AG10803 (cell line): ENCODE measurements around the gene DCLK3.

Source experiments
- DNase-seq: peaks from one replicate; pipeline ENCODE4 v3.0.0; 2010; ENCODE audit warnings: low read depth
- H3K4me3 ChIP-seq: 2 replicates; pipeline ENCODE4 v1.5.1; 2011; ENCODE audit warnings: mild to moderate bottlenecking, low read length, control low read depth
- TF ChIP-seq, protein P1 (sequence below): conservative IDR thresholded peaks from 2 replicates; pipeline ENCODE4 v1.5.1; 2011; ENCODE audit warnings: mild to moderate bottlenecking, low read length, control low read depth, inconsistent platforms

The DCLK3 gene

DNA sequence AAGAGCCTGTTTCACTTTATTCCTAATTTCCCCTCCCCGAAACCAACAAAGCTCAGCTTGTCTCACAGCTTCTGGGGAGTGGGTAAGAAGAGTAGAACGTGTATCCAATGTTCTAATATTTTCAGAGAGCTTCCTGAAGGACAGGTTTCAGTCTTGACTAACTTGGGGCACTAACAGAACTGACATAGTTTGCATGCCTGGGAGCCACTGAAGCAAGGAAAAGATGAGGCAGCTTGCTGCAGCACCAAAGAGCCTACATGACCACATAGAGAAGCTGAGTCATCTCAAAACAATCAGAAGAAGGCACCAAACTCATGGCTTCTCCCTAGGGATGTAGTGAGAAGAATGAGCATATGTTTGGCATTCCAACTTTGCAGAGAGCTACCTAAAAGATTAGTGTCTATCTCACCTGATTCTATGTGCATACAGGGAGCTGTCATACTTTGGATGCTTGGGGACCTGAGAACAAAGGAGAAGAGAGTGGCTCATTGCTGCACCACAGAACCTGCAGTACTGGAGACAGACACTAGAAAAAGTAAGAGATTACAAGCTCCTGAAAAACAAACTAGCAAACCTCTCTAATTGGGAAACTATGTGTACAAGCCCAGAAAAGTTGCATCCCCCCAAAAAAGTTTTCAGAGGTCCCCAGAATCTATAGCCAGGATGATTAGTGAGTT is 86.9 kb downstream of the DCLK3 start:
- TF ChIP-seq, protein P1, sequence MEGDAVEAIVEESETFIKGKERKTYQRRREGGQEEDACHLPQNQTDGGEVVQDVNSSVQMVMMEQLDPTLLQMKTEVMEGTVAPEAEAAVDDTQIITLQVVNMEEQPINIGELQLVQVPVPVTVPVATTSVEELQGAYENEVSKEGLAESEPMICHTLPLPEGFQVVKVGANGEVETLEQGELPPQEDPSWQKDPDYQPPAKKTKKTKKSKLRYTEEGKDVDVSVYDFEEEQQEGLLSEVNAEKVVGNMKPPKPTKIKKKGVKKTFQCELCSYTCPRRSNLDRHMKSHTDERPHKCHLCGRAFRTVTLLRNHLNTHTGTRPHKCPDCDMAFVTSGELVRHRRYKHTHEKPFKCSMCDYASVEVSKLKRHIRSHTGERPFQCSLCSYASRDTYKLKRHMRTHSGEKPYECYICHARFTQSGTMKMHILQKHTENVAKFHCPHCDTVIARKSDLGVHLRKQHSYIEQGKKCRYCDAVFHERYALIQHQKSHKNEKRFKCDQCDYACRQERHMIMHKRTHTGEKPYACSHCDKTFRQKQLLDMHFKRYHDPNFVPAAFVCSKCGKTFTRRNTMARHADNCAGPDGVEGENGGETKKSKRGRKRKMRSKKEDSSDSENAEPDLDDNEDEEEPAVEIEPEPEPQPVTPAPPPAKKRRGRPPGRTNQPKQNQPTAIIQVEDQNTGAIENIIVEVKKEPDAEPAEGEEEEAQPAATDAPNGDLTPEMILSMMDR, result peak; percentile 34
- peak overlapping the region; percentile 22; the same call in 1 of the 2 replicates for H3K4me3 ChIP-seq
- DNase-seq, result peak; percentile 98

DNA sequence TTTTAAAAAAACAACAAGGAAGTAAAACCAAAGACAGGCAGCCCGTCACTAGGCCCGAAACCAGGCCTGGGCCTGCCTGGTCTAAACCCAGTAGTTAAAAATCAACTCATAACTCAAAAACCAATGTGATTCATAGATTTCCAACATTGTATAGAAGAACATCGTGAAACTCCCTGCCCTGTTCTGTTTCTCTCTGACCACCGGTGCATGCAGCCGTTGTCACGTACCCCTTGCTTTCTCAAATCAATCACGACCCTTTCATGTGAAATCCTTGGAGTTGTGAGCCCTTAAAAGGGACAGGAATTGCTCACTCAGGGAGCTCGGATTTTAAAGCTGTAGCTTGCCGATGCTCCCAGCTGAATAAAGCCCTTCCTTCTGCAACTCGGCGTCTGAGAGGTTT is 89.5 kb downstream of the DCLK3 start:
- DNase-seq, result no peak
- TF ChIP-seq, protein P1, result no peak
- no peak overlapping the region for H3K4me3 ChIP-seq

DNA sequence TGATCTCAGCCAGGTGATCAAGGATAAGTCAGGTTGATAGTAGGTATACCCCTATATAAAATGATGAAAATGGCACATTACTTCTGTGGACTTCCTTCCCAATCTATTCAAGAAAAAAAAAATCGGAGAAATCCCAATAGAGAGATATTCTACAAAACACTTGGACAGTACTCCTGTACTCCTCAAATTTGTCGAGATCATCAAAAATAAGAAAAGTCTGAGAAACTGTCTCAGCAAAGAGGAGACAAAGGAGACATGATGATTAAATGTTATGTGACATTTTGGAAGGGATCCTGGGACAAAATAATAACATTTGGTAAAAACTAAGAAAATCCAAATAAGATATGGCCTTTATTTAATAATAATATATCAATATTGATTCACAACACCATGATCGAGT is 94.6 kb downstream of the DCLK3 start:
- DNase-seq, result no peak
- TF ChIP-seq, protein P1, result no peak
- no peak overlapping the region for H3K4me3 ChIP-seq

DNA sequence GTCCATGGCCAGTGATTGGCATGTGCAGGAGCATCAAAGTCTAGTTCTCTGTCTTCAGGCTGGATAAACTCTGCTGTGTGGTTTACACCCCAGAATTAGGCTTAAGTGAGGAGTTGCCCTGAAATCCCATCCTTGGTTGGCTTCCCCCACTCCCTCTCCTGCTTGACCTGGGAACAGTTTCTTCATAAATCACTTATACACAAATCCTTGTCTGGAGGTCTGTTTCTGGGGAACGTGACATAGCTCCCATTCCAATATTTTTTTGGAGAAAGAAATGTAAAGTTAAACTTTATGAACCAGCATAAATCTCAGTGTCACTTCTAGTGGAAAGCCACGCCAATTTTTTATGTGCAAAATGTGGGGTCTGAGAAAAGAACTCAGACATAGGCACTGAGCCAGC is 98.2 kb downstream of the DCLK3 start:
- TF ChIP-seq, protein P1, result no peak
- H3K4me3 ChIP-seq, result no peak overlapping the region
- no peak for DNase-seq

DNA sequence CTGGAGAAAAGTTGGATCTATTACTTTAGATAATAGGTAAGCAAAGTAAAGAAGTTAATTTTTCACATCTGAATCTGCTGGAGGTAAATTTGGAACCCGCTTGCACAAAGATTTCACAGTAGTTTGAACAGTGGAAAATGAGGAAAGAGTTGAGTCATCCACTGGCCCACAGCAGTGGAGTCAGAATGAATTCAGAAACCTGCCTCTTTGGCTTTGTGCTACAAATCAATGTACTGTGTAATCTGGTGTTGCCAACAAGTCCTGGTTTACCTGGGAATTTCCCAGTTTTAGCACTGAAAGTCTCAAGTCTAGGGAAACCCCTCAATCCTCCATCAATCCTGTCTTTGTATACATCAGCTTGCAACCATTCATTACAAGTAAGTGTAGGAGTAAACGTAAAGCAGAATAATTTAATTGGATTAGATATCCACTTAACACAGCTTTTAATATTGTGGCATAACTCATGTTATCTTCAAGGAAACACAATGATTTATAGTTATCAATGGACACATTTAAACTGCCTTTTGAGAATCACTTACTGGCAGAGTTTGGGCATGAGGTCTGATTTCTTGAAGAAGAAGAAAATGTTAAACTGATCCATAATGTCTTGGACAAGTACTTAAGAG is 100.6 kb downstream of the DCLK3 start:
- peak; percentile 43 for DNase-seq
- H3K4me3 ChIP-seq, result no peak overlapping the region
- TF ChIP-seq, protein P1, result no peak

DNA sequence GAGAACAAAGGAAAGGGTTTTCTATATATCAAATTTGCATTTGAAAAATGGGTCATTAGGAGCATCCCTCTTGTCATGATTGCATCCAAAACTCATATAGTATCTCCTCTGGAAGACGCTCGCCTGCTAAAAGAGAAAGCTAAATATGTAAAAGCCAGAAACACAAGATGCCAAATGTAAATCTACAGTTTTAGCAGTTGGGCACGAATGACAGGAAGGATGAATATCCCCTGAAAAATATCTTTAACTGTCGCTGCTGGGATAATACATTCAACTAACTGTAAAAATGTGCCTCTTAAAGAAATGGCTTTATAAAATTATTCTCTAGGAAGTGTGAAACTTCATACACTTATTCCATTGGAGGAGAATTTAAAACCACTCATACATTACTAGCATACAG is 101.7 kb downstream of the DCLK3 start:
- no peak overlapping the region for H3K4me3 ChIP-seq

More for the DNA sequence above, 101.7 kb downstream of the DCLK3 start:
- TF ChIP-seq, protein P1, result no peak
- no peak for DNase-seq
